ENCODE results near the gene RHOG. TPM values are rescaled to one million over a fixed set of nuclear protein-coding genes. Genes with fewer than 3 reads are reported as not detected.

The RHOG gene
- total RNA-seq, 1 donor from 2014 or later, result 43.8 TPM

DNA sequence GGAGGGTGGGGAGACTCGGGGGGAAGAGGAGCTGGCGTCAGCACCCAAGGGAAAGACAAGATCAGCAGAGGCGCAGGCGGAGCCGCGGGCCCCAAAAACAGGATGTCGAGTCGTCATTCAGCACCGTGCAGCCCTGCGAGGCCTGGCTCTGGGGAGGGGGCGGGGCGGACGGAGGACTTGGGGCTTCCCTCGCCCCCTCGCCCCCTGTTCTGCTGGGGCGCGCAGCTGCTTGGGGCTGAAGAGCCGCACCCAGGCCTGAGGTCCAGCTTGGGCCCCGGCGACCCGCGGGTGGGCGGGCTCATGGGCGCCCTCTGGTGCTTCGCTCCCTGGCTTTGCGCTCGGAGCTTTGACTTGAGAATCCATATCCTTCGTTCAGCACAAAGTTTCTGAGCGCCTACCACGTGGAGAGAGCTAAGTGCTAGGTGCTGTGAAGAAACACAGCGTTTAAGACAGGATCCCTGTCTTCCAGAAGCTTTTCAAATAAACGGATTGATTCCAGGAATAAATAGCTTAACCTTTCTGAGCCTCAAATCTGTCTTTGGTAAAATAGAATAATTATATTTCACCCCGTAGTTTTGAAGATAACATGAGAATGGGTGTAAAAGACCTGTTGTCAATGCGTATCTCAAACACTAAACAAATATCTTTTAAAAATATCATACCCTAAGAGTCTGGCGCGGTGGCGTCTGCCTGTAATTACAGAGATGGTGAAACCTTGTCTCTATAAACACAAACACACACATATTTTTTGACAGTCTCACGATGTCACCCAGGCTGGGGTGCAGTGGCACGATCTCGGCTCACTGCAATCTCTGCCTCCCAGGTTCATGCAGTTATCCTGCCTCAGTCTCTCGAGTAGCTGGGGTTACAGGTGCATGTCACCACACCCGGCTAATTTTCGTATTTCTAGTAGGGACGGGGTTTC lies 929 bp upstream of the RHOG start:
- peak; percentile 40 for DNase-seq (ENCODE audit: low read depth)
- H3K4me3 ChIP-seq (ENCODE audit: low read depth, low read length), result peak overlapping the region; percentile 93
- TF ChIP-seq, protein P1, sequence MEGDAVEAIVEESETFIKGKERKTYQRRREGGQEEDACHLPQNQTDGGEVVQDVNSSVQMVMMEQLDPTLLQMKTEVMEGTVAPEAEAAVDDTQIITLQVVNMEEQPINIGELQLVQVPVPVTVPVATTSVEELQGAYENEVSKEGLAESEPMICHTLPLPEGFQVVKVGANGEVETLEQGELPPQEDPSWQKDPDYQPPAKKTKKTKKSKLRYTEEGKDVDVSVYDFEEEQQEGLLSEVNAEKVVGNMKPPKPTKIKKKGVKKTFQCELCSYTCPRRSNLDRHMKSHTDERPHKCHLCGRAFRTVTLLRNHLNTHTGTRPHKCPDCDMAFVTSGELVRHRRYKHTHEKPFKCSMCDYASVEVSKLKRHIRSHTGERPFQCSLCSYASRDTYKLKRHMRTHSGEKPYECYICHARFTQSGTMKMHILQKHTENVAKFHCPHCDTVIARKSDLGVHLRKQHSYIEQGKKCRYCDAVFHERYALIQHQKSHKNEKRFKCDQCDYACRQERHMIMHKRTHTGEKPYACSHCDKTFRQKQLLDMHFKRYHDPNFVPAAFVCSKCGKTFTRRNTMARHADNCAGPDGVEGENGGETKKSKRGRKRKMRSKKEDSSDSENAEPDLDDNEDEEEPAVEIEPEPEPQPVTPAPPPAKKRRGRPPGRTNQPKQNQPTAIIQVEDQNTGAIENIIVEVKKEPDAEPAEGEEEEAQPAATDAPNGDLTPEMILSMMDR (conservative IDR thresholded peaks at IDR 0.05; ENCODE audit: low read depth, low read length), result peak; percentile 80

DNA sequence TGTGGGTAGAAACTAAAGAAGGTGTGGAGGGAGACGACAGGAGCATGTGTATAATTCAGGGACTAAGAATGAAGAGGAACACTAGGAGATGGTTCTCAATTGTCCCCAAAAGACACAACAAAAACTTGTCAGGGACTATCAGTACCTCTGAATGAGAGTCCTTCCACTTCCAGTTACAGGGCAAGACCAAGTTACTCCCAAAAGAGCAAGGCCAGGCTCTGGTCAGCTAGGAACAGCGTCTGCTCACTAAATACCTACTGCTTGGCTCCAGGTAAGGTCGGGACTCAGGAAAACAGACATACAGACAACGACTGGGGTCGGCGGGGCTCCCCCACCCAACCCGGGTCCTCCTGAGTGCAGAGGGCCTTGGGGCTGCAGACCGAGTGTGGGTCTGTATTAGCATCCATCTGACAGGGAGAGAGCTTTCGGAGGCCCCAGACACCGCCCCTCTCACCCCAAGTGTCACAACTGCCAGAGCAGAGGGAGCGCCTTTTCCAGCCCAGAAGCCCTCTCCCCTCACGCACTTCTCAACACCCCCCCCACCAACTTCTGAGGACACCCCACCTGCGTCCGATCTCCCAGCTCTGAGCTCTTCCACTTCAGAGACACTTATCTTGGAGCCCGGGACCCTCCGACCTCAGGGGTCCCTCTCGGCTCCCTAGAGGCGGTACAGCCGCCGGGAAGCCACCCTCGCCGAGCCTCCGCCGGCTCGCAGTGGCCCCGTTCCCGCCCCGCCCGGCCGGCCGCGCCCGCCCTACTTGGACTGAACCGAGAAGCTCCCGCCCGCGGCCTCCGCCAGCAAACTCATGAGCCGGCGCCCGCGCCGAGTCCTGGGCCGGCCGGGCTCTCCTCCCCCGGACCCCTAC lies 522 bp downstream of the RHOG start:
- H3K4me3 ChIP-seq (ENCODE audit: low read depth, low read length), result peak overlapping the region; percentile 93
- TF ChIP-seq, protein P1 (conservative IDR thresholded peaks at IDR 0.05; ENCODE audit: low read depth, low read length), result no peak
- DNase-seq (ENCODE audit: low read depth), result no peak

DNA sequence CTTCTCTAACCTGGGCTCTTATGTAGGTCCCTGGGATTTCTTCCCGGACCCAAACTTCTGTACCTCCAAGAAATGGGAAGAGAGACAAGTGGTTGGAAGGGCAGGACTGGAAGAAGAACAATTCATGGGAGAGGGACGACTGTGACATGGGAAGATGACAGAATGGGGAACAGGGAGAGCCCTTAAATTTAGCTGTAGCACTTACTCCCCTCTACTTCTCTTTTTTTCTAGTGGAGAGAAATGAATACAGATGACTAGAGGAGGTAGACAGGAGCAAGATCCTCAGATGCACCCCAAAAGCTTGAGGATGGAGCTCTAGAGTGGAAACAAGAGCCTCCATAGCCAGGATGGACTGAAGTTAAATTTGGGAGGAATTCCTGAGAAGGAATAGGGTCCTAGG lies 2.3 kb downstream of the RHOG start:
- no peak overlapping the region for H3K4me3 ChIP-seq (ENCODE audit: low read depth, low read length)
- no peak for DNase-seq (ENCODE audit: low read depth)
- TF ChIP-seq, protein P1 (conservative IDR thresholded peaks at IDR 0.05; ENCODE audit: low read depth, low read length), result no peak

DNA sequence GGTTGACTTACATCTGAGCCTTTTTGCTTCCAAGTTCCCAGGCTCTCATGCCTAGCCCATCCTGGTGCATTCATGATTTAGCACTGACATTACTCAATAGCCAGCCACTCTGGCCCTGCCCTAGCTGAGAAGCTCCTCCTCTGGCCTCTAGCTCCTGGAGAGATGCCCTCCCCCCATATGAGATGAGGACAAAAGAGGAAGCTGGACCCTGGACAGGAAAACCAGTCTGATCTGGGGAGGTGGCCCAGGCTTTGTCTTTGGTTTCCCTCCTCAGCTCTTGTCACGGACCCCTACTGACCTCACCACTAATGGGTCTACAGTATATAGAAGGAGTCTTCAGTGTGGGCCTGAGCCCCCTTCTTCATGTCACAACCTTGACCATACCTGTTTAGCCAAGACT lies 3.0 kb downstream of the RHOG start:
- TF ChIP-seq, protein P1 (conservative IDR thresholded peaks at IDR 0.05; ENCODE audit: low read depth, low read length), result no peak
- DNase-seq (ENCODE audit: low read depth), result no peak

DNA sequence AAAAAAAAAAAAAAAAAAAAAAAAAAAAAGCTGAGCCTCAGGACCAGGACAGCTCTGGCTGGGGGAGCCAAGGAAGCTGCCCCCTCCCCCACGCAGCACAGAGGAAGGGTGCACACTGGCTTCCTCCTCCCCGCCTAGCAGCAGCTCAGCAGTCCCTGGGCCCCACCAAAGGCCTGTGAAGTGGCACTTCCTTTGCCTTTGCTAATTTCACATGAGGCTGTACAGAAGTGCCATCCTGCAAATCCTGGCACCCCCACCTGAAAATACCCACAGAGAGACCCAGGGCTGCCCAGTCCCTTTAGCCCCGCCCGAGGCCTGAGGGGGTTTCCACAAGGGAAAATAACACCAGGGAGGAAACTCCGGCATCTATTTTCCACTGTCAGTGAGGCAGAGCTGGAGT lies 3.9 kb downstream of the RHOG start:
- H3K4me3 ChIP-seq (ENCODE audit: low read depth, low read length), result no peak overlapping the region
- TF ChIP-seq, protein P1 (conservative IDR thresholded peaks at IDR 0.05; ENCODE audit: low read depth, low read length), result no peak
- no peak for DNase-seq (ENCODE audit: low read depth)

More for the DNA sequence above, 3.0 kb downstream of the RHOG start:
- no peak overlapping the region for H3K4me3 ChIP-seq (ENCODE audit: low read depth, low read length)

DNA sequence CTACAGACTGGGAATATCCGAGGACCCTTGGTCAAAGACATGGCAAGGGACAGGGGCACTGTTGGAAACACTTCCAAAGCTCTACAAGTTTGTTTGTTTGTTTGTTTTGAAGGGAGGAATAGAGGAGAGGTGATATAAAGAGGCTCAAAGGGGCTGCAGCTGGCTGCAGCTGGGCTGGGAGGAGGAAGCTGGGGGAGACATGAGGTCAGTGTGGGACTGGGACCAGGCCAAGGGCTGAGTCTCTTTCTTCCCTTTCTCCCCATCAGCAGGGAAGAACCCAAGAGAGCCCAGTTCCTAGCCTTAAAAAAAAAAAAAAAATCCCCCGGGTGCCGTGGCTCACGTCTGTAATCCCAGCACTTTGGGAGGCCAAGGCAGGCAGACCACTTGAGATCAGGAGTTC lies 5.0 kb downstream of the RHOG start:
- no peak overlapping the region for H3K4me3 ChIP-seq (ENCODE audit: low read depth, low read length)
- no peak for DNase-seq (ENCODE audit: low read depth)
- TF ChIP-seq, protein P1 (conservative IDR thresholded peaks at IDR 0.05; ENCODE audit: low read depth, low read length), result no peak
